ENCODE measurements around the gene RNF186.

RNF186 gene

GRCh38 chr1:19769211-19769932 is 45.7 kb downstream of the RNF186 start:
- Histone ChIP-seq H3K4me3 (no peak overlapping the region), H3K9ac (peak overlapping the region in 3 of 11 experiments; percentile 34 to 60 (median 40); a peak in 6 of 22 replicates), H3K27ac (peak overlapping the region in 2 of 11 experiments; percentile 46 to 67; a peak in 5 of 22 replicates), H3K4me1 (peaks cover 30 to 73% (median 65%) of the 10 kb centered on the region in 10 experiments), H3K36me3 (peaks cover 0 to 7% (median 0%) of the 10 kb centered on the region in 11 experiments; a peak in 2 of 22 replicates), H3K9me3 (replicated peaks in 1 of 11) (no peaks in the 10 kb centered on the region), H4K20me1 (peaks cover 0 to 19% (median 0%) of the 10 kb centered on the region in 11 experiments; a peak in 3 of 22 replicates), H3K4me2 (peak overlapping the region; percentile 51 to 91 (median 72)), H3K27me3 (peaks cover 0 to 5% (median 0%) of the 10 kb centered on the region in 11 experiments; a peak in 1 of 22 replicates)
- TF ChIP-seq Cebpa-rat (IDR thresholded peaks at IDR 0.05): no peak

- H4K20me1 ChIP-seq: peaks cover 0 to 19% (median 0%) of the 10 kb centered on the region in 11 experiments; a peak in 3 of 22 replicates
- peaks cover 30 to 65% (median 59%) of the 10 kb centered on the region in 10 experiments for H3K4me1 ChIP-seq
- H3K27ac ChIP-seq: no peak overlapping the region; a peak in 1 of 22 replicates
- H3K36me3 ChIP-seq: peaks cover 0 to 7% (median 0%) of the 10 kb centered on the region in 11 experiments; a peak in 2 of 22 replicates
- H3K9ac ChIP-seq: peak overlapping the region in 3 of 11 experiments; percentile 19 to 40 (median 34); a peak in 5 of 22 replicates
- TF ChIP-seq Cebpa-rat (IDR thresholded peaks at IDR 0.05): no peak
- H3K4me3 ChIP-seq: no peak overlapping the region
- H3K4me2 ChIP-seq: peak overlapping the region; percentile 51 to 91 (median 72); a peak in 21 of 22 replicates
- H3K27me3 ChIP-seq: peaks cover 0 to 5% (median 0%) of the 10 kb centered on the region in 11 experiments; a peak in 1 of 22 replicates
- no peaks in the 10 kb centered on the region for H3K9me3 ChIP-seq (replicated peaks in 1 of 11)
Observed at GRCh38 chr1:19768353-19769210, 46.5 kb downstream of the RNF186 start.

GRCh38 chr1:19765623-19766022 is 49.5 kb downstream of the RNF186 start:
- no peak for TF ChIP-seq Cebpa-rat (IDR thresholded peaks at IDR 0.05)
- Histone ChIP-seq H3K27me3 (no peaks in the 10 kb centered on the region), H3K4me2 (peak overlapping the region in 7 of 11 experiments; percentile 9 to 71 (median 33); a peak in 10 of 22 replicates), H3K27ac (no peak overlapping the region), H4K20me1 (peaks cover 0 to 10% (median 0%) of the 10 kb centered on the region in 11 experiments; a peak in 3 of 22 replicates), H3K9ac (no peak overlapping the region), H3K36me3 (peaks cover 0 to 7% (median 0%) of the 10 kb centered on the region in 11 experiments; a peak in 2 of 22 replicates), H3K9me3 (replicated peaks in 1 of 11) (no peaks in the 10 kb centered on the region), H3K4me3 (no peak overlapping the region), H3K4me1 (peaks cover 27 to 42% (median 37%) of the 10 kb centered on the region in 10 experiments)

GRCh38 chr1:19764848-19765247 is 50.2 kb downstream of the RNF186 start:
- Histone ChIP-seq H3K4me1 (peaks cover 19 to 36% (median 29%) of the 10 kb centered on the region in 10 experiments), H3K27me3 (no peaks in the 10 kb centered on the region), H3K4me3 (no peak overlapping the region), H3K27ac (no peak overlapping the region), H3K4me2 (peak overlapping the region in 2 of 11 experiments; percentile 52 to 58; a peak in 1 of 22 replicates), H3K36me3 (peaks cover 0 to 7% (median 0%) of the 10 kb centered on the region in 11 experiments; a peak in 2 of 22 replicates), H4K20me1 (peaks cover 0 to 10% (median 0%) of the 10 kb centered on the region in 11 experiments; a peak in 4 of 22 replicates), H3K9me3 (replicated peaks in 1 of 11) (no peaks in the 10 kb centered on the region), H3K9ac (no peak overlapping the region)
- TF ChIP-seq Cebpa-rat (IDR thresholded peaks at IDR 0.05): no peak

Measured in BLaER1 treated with 17β-estradiol and CSF1 and Interleukin-3, amounts not matched to agents 10 nM and 100 nM (cell line).